CD14-positive monocyte (primary cell): ENCODE data around the gene IL11RA. TPM values are rescaled to one million over a fixed set of nuclear protein-coding genes. Genes with fewer than 3 reads are reported as not detected.

Experiments
- DNase-seq, 3 donors: peaks; one replicate each; pipeline ENCODE4 v3.0.0-alpha.2; 2011 to 2022
- H2AFZ ChIP-seq: 2 replicates; pipeline ENCODE4 v1.6.0; 2012; ENCODE audit warnings: mild to moderate bottlenecking, low read depth, low read length, inconsistent platforms; ENCODE audit not compliant: insufficient read depth, poor library complexity, severe bottlenecking
- H3K27ac ChIP-seq, 2 donors: 1 replicate in 1 of 2; 2 replicates in 1 of 2; pipeline ENCODE4 v1.5.1; 2012 to 2013; ENCODE audit warnings: low read length in 2 of 2, control low read depth in 1 of 2, inconsistent platforms in 1 of 2, low read depth in 1 of 2, mild to moderate bottlenecking in 1 of 2
- H3K27me3 ChIP-seq, 2 donors: one replicate each; pipeline versions ENCODE4 v1.6.0 to v1.6.1; 2011 to 2013; ENCODE audit warnings: low read length in 2 of 2; ENCODE audit not compliant: control insufficient read depth in 2 of 2, insufficient read depth in 2 of 2
- H3K36me3 ChIP-seq, 2 donors: replicated peaks in 1 of 2; 1 replicate in 1 of 2; 2 replicates in 1 of 2; pipeline versions ENCODE4 v1.5.1 to v1.6.1; 2012 to 2013; ENCODE audit warnings: low read length in 2 of 2, control low read depth in 1 of 2, inconsistent platforms in 1 of 2, mild to moderate bottlenecking in 1 of 2; ENCODE audit not compliant: insufficient read depth in 2 of 2, control insufficient read depth in 1 of 2
- H3K4me1 ChIP-seq, 2 donors: 1 replicate in 1 of 2; 2 replicates in 1 of 2; pipeline versions ENCODE4 v1.5.1 to v1.6.1; 2012 to 2013; ENCODE audit warnings: low read length in 2 of 2, control low read depth in 1 of 2, inconsistent platforms in 1 of 2, mild to moderate bottlenecking in 1 of 2, moderate library complexity in 1 of 2; ENCODE audit not compliant: insufficient read depth in 2 of 2, control insufficient read depth in 1 of 2
- H3K4me2 ChIP-seq: replicated peaks from 2 replicates; pipeline ENCODE3; 2012; ENCODE audit warnings: low read length, moderate library complexity, mild to moderate bottlenecking; ENCODE audit not compliant: poor library complexity, severe bottlenecking; ENCODE audit errors: extremely low read depth
- H3K4me3 ChIP-seq, 3 experiments: fragments of 200-600 bp in 1 of 3; sonication (generic) in 1 of 3; replicated peaks in 1 of 3; 1 replicate in 2 of 3; 2 replicates in 1 of 3; pipeline ENCODE4 v1.5.1; 2011 to 2013; ENCODE audit warnings: low read length in 3 of 3, mild to moderate bottlenecking in 3 of 3, control low read depth in 2 of 3, low read depth in 2 of 3, inconsistent platforms in 1 of 3, moderate library complexity in 1 of 3
- H3K79me2 ChIP-seq: 2 replicates; pipeline ENCODE4 v1.6.0; 2012; ENCODE audit warnings: mild to moderate bottlenecking, control low read depth, inconsistent platforms, low read length, moderate library complexity; ENCODE audit not compliant: insufficient read depth
- H3K9ac ChIP-seq: 2 replicates; pipeline ENCODE4 v1.6.0; 2017; ENCODE audit warnings: low read length, mild to moderate bottlenecking; ENCODE audit not compliant: insufficient read depth, poor library complexity, severe bottlenecking
- H3K9me3 ChIP-seq, 2 donors: replicated peaks in 1 of 2; 1 replicate in 1 of 2; 2 replicates in 1 of 2; pipeline versions ENCODE4 v1.5.1 to v1.6.1; 2012 to 2013; ENCODE audit warnings: low read length in 2 of 2, control low read depth in 1 of 2; ENCODE audit not compliant: control insufficient read depth in 1 of 2, insufficient read depth in 1 of 2
- H4K20me1 ChIP-seq: 2 replicates; pipeline ENCODE4 v1.6.0; 2012; ENCODE audit warnings: mild to moderate bottlenecking, low read length, control low read depth, moderate library complexity; ENCODE audit not compliant: insufficient read depth
- H3K27ac Mint-ChIP-seq, 7 donors: one replicate each; pipeline ENCODE4 v1.8.0; 2020; ENCODE audit warnings: mild to moderate bottlenecking in 7 of 7, mixed read lengths in 7 of 7, moderate library complexity in 6 of 7, inconsistent platforms in 2 of 7
- H3K27me3 Mint-ChIP-seq, 3 donors: one replicate each; pipeline ENCODE4 v1.8.0; 2021 to 2022; ENCODE audit warnings: low read depth in 3 of 3, mild to moderate bottlenecking in 3 of 3, mixed read lengths in 3 of 3, moderate library complexity in 3 of 3, inconsistent platforms in 1 of 3
- H3K36me3 Mint-ChIP-seq, 2 donors: one replicate each; pipeline ENCODE4 v1.8.0; 2020; ENCODE audit warnings: mixed read lengths in 2 of 2, inconsistent platforms in 1 of 2, mild to moderate bottlenecking in 1 of 2
- H3K4me1 Mint-ChIP-seq: one replicate; pipeline ENCODE4 v1.8.0; 2020; ENCODE audit warnings: mild to moderate bottlenecking, mixed read lengths
- H3K4me3 Mint-ChIP-seq, 2 donors: one replicate each; pipeline ENCODE4 v1.8.0; 2020; ENCODE audit warnings: mild to moderate bottlenecking in 2 of 2, mixed read lengths in 2 of 2, moderate library complexity in 1 of 2
- H3K9me3 Mint-ChIP-seq, 7 donors: one replicate each; pipeline ENCODE4 v1.8.0; 2020 to 2022; ENCODE audit warnings: mixed read lengths in 7 of 7, mild to moderate bottlenecking in 6 of 7, moderate library complexity in 6 of 7, inconsistent platforms in 2 of 7
- WGBS: methylation state at CpG from one replicate; pipeline ENCODE4 v1.1.5; 2013; ENCODE audit warnings: missing lambda C conversion rate; ENCODE audit not compliant: insufficient coverage; 5-methylcytosine and 5-hydroxymethylcytosine counted together
- intact Hi-C, 2 donors: fragments of 100-400 bp; cut with micrococcal nuclease; formaldehyde crosslinking; loops; one replicate each; pipeline versions ENCODE4 v1.15.0 to v1.15.1; 2023
- polyA plus RNA-seq, 3 donors: library from polyadenylated mRNA; depleted of rRNA in 1 of 3; unstranded in 2 of 3; stranded (reverse) in 1 of 3; fragments of 300-500 nt in 2 of 3; fragments of >200 nt in 1 of 3; fragmentation: Illumina TruSeq in 2 of 3; gene quantifications; 1 replicate in 2 of 3; 2 replicates in 1 of 3; pipeline ENCODE4 v1.2.3, GENCODE V29; 2012 to 2021
- TF ChIP-seq, protein P1 (sequence below): fragments of 200-600 bp; IDR thresholded peaks from one replicate; pipeline ENCODE4 v1.8.0; 2022; ENCODE audit warnings: antibody characterized with exemption, mild to moderate bottlenecking

Gene IL11RA
- polyA plus RNA-seq, 3 donors = 2.8 to 39.1 (median 4.1) TPM

DNA sequence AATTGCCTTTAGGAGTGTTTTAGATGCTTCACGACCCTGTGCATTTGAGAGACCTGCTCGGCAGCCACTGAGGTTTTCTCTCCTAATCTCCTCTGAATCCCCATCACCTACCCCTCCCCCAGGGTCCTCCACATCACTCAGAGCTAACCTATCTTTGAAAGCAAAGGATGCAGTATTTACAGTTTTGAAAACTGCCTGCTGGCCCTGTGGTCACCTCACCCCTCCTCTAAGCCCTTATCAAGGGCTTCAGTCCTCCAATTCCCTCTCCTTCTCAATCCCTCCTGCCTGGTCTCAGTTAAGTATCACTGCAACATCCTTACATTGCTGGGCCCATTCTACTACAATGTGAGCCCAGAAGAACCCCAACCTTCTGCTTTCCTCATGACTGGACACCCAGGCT, 44.7 kb upstream of the IL11RA start:
- no peaks in the 10 kb centered on the region for H3K36me3 Mint-ChIP-seq
- peaks cover 15 to 20% of the 10 kb centered on the region in 2 donors for H3K4me1 ChIP-seq
- peaks cover 0 to 3% (median 0%) of the 10 kb centered on the region in 7 donors for H3K9me3 Mint-ChIP-seq
- no peaks in the 10 kb centered on the region for H3K36me3 ChIP-seq
- no peak overlapping the region for H3K9ac ChIP-seq
- no peak for DNase-seq
- TF ChIP-seq, protein P1, sequence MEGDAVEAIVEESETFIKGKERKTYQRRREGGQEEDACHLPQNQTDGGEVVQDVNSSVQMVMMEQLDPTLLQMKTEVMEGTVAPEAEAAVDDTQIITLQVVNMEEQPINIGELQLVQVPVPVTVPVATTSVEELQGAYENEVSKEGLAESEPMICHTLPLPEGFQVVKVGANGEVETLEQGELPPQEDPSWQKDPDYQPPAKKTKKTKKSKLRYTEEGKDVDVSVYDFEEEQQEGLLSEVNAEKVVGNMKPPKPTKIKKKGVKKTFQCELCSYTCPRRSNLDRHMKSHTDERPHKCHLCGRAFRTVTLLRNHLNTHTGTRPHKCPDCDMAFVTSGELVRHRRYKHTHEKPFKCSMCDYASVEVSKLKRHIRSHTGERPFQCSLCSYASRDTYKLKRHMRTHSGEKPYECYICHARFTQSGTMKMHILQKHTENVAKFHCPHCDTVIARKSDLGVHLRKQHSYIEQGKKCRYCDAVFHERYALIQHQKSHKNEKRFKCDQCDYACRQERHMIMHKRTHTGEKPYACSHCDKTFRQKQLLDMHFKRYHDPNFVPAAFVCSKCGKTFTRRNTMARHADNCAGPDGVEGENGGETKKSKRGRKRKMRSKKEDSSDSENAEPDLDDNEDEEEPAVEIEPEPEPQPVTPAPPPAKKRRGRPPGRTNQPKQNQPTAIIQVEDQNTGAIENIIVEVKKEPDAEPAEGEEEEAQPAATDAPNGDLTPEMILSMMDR = no peak
- H3K27me3 Mint-ChIP-seq = peaks cover 6 to 7% (median 7%) of the 10 kb centered on the region in 3 donors
- no peak overlapping the region for H3K4me3 Mint-ChIP-seq
- 80% methylated on average over 1 of the region's 2 CpGs for WGBS
- no peak overlapping the region for H3K4me3 ChIP-seq
- no peak overlapping the region for H3K4me2 ChIP-seq
- intact Hi-C loops = no loop called here
- peaks cover 13% of the 10 kb centered on the region for H3K79me2 ChIP-seq
- peaks cover 0 to 2% of the 10 kb centered on the region in 2 donors for H3K27me3 ChIP-seq
- no peaks in the 10 kb centered on the region for H4K20me1 ChIP-seq
- no peak overlapping the region for H2AFZ ChIP-seq
- no peak overlapping the region for H3K27ac Mint-ChIP-seq
- no peaks in the 10 kb centered on the region for H3K9me3 ChIP-seq
- no peak overlapping the region for H3K27ac ChIP-seq
- peaks cover 17% of the 10 kb centered on the region for H3K4me1 Mint-ChIP-seq

DNA sequence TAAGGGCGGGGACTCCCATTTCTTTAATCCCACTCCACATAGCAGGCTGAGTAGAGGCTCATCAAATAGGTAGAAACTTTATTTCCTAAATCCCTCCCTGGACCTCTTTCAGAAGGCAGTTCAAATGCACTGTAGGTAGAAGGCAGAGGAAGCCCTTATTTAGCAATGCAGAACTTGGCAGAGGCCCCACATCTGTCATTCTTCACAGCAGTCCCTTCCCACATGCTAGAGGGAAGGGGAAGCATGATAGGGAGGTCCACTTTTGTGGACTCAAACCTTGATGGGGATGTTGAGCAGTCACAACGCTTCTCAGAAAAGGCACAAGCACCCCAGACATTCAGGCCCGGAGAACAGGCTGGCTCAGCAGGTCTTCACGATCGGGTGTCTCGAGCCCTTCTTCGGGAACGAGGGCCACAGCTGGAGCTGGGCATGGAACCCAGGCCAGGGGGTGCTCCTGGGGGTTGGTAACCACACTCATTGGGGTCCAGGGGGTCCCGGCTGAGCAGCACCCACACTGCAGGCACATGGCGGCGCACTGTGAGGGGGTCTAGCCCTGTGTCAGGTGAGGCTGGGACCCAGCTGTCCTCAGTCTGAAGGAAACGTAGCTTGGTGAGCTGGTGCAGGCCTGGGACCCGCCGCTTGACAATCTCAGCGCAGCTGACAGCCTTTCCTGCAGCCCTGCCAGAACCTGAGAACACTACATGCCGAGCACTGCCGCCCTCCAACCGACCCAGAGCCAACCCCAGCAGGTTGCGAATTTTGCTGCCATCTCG, 41.4 kb upstream of the IL11RA start:
- 96% methylated on average over 19 of the region's 20 CpGs for WGBS
- TF ChIP-seq, protein P1 = no peak
- peaks cover 24 to 30% of the 10 kb centered on the region in 2 donors for H3K4me1 ChIP-seq
- Mint-ChIP-seq H3K27me3 (peaks cover 0 to 4% (median 0%) of the 10 kb centered on the region in 3 donors), H3K4me3 (peak overlapping the region in 1 of 2 donors; percentile 29), H3K9me3 (peaks cover 0 to 3% (median 0%) of the 10 kb centered on the region in 7 donors), H3K4me1 (peaks cover 27% of the 10 kb centered on the region), H3K36me3 (peaks cover 17 to 20% of the 10 kb centered on the region in 2 donors), H3K27ac (no peak overlapping the region)
- H3K79me2 ChIP-seq = peaks cover 13% of the 10 kb centered on the region
- H3K9me3 ChIP-seq = no peaks in the 10 kb centered on the region
- intact Hi-C loops = loop anchor here (5.0 to 10.0 kb wide), 2 partner anchors 153 to 156 kb away; partner anchors contain the start of genes DNAI1 (in 2 of the 2) and FAM219A (in 2 of the 2)
- peaks cover 17 to 23% of the 10 kb centered on the region in 2 donors for H3K36me3 ChIP-seq
- DNase-seq = peak in 1 of 3 donors; percentile 9
- H4K20me1 ChIP-seq = no peaks in the 10 kb centered on the region
- H3K27me3 ChIP-seq = peaks cover 0 to 2% of the 10 kb centered on the region in 2 donors
- H2AFZ ChIP-seq = peak overlapping the region; percentile 100
- no peak overlapping the region for H3K27ac ChIP-seq
- peak overlapping the region; percentile 80 for H3K4me2 ChIP-seq
- no peak overlapping the region for H3K9ac ChIP-seq
- H3K4me3 ChIP-seq = peak overlapping the region in 1 of 3 experiments; percentile 91
